Epithelial cell of esophagus (primary cell): Measurements from ENCODE around the gene NPPB.
A peak's percentile ranks its signal among the peaks of the same experiment; 100 is the strongest.

ENCODE experiments used
- DNase-seq: peaks from one replicate; pipeline ENCODE4 v3.0.0; 2010; ENCODE audit warnings: low read depth
- H3K4me3 ChIP-seq: 2 replicates; pipeline ENCODE4 v1.5.1; 2011; ENCODE audit warnings: mild to moderate bottlenecking, low read length, control low read depth
- TF ChIP-seq, protein P1 (sequence below): IDR thresholded peaks from 2 replicates; pipeline ENCODE4 v1.5.1; 2011; ENCODE audit warnings: low read depth, mild to moderate bottlenecking, low read length, control low read depth, inconsistent platforms; ENCODE audit not compliant: insufficient read depth; ENCODE audit errors: missing control alignments

The NPPB gene

DNA sequence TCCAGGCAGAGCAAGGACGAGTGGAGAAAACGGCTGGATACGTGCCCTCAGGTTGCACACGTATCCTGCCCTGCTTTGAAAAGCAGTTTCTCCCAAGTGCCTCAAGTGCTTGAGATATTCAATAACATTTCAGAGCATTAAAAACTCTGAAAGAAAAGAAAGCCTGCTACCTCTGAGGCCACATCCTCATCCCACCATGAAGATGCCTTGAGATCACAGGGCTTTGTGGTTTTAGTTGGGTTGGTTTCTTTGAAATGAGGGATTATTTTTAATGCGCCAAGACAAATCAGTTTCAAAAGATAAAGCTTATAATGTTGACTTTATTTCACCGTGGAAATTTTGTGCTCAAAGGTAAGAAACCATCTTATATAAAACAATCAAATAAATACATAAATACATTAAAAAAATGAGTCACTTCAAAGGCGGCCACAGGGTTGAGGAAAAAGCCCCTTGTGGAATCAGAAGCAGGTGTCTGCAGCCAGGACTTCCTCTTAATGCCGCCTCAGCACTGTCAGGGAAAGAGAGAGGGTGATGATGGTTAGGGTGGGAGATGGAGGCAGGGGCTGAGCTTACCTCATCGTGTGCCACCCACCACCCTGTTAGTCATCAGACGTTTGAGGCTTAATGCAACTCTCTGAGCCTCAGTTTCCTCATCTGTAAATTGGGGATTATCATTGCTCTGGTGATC is 1.4 kb downstream of the NPPB start:
- TF ChIP-seq, protein P1, sequence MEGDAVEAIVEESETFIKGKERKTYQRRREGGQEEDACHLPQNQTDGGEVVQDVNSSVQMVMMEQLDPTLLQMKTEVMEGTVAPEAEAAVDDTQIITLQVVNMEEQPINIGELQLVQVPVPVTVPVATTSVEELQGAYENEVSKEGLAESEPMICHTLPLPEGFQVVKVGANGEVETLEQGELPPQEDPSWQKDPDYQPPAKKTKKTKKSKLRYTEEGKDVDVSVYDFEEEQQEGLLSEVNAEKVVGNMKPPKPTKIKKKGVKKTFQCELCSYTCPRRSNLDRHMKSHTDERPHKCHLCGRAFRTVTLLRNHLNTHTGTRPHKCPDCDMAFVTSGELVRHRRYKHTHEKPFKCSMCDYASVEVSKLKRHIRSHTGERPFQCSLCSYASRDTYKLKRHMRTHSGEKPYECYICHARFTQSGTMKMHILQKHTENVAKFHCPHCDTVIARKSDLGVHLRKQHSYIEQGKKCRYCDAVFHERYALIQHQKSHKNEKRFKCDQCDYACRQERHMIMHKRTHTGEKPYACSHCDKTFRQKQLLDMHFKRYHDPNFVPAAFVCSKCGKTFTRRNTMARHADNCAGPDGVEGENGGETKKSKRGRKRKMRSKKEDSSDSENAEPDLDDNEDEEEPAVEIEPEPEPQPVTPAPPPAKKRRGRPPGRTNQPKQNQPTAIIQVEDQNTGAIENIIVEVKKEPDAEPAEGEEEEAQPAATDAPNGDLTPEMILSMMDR: no peak
- H3K4me3 ChIP-seq: no peak overlapping the region
- DNase-seq: no peak

DNA sequence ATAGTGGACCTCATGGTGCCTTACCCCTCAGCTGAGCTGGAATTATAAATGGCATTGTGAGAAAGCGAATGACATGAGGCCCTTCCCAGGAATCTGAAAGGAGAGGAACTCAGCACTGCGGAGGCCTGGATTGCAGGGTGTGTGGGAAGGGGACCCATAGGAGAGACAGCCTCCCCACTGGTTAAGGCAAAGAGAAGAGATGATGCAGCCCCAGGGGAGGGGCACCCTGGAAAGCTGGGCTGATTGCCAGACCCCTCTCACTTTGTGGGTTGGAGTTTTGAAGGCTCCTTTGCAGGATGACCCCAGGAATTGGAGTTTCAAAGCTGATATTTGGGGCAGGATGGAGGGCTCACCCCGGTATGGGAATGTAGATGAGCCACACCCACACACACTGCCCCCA is 2.0 kb downstream of the NPPB start:
- no peak overlapping the region for H3K4me3 ChIP-seq
- DNase-seq: no peak
- TF ChIP-seq, protein P1: no peak

DNA sequence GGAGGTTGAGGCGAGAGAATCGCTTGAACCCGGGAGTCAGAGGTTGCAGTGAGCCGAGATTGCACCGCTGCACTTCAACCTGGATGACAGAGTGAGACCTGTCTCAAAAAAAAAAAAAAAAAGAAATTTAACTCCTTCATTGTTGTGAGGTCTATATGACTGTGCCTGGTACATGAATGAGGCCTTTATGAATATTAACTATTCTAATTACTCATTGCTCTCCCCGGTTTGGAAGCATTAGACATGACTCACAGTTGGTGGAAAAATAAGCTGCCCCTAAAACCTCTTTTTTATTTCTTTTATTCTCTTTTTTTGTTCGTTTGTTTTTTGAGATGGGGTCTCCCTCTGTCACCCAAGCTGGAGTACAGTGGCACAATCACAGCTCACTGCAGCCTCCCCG is 3.3 kb downstream of the NPPB start:
- peak; percentile 21 for DNase-seq
- no peak overlapping the region for H3K4me3 ChIP-seq
- TF ChIP-seq, protein P1: no peak

DNA sequence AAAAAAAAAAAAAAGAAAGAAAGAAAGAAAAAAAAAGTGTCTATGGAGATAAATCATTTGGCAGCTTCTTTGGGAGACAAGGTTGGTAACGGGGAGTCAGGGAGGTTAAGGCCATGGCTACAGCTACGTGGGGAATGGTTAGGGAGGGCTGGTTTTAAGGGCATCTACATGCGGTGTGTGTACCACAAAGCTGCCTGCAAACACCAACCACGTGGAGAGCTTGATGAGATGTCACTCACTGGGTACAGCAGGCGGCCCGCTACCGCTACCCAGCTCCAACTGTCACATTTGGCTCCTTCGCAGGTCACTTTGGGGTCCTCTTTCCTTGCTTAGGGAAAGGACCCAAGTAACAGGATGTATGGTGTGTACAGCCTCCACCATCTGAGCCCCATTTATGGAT is 4.2 kb downstream of the NPPB start:
- no peak for DNase-seq
- H3K4me3 ChIP-seq: no peak overlapping the region
- TF ChIP-seq, protein P1: no peak

DNA sequence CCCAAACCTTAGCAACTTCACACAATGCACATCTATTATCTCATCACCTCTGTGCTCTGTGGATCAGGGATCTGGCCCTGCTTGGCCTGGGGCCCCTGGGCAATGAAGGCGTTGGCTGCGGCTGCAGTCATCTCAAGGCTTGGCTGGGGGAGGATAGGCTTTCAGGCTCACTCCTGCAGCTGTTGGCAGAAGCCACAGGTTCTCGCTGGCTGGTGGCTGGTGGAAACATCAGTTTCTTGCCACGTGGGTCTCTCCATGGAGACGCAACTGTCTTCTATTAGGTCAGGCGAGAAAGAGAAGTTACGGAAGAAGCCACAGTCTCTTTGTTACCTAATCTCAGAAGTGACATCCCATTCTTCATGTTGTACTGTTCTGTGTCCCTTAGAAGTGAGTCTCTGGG is 7.6 kb downstream of the NPPB start:
- no peak overlapping the region for H3K4me3 ChIP-seq
- TF ChIP-seq, protein P1: no peak
- no peak for DNase-seq

DNA sequence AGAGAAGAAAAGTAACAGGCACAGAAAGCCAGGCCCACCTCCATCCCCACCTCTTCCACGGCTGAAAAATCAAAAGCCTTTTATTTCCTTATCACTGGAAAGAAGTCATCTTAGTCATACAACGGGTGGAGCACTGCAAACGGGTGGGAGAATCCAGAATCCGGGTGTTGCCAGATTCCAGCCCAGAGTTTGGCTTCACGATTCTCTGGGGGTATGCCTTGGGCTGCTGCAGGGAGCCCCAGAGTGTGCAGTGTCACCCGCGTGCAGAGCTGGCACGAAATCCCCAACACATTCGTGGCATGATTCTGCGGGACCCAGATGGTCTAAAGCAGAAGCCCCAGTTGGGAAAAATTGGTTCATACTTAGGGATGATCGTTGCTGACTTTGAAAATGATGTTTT is 8.6 kb downstream of the NPPB start:
- TF ChIP-seq, protein P1: no peak
- no peak overlapping the region for H3K4me3 ChIP-seq
- no peak for DNase-seq

DNA sequence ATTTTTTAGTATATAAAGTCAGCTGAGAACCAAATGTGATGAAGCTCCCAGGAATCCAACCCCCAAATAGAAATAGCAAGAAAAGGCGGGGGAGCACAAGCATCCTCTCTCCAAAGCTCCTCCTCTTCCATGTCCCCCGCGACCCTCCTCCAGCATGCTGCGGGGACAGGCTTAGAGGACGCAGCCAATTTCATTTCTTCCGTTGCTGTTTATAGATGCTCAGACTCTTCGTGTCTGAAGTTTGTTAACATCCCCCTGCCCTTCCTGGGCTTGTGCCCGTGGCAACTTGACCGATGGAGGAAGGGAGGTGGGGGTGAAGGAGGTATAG is 10.4 kb downstream of the NPPB start:
- TF ChIP-seq, protein P1: no peak
- no peak overlapping the region for H3K4me3 ChIP-seq
- DNase-seq: no peak
